ENCODE results near the gene KCNK18.

KCNK18 gene

DNA sequence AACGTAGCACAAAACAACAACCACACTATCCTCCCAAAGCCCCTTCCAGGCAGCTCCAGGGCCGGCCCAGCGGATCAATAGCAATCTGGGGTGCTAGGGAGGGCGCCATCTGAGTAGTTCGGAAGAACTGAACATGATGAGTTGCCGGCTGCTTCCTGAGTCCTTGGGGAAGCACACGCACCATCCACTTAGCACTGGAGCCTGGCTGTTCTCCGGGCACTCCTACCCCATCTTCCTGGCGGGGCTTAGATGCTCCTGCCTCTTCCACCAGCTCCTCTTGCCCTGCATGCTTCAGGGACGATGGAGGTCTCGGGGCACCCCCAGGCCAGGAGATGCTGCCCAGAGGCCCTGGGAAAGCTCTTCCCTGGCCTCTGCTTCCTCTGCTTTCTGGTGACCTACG, at the start of gene KCNK18:
Gene KCNK18, plus strand, starts transcription at position 301 of the 400 bp plus-strand sequence. Its CDS starts 0 bp downstream, at position 301.
- DNase-seq: no peak

DNA sequence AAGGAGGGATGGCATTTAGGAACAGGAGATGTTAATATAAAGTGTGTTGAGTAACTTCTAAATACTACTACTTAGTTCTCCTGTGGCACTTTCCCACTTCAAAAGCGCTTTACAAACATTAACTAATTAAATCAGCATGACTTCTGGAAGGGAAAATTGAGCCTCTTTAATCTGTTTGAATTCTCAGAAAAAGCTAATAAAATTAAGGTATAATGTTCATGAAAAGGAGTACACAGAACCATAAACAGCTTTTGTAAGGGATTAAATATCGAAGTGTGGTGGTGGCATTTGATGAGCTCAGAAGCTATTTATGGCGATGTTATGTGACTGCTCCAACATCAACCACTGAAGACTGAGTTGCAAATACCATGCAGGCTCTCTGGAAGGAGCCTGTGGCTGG, 49.0 kb upstream of the KCNK18 start:
- DNase-seq: no peak

DNA sequence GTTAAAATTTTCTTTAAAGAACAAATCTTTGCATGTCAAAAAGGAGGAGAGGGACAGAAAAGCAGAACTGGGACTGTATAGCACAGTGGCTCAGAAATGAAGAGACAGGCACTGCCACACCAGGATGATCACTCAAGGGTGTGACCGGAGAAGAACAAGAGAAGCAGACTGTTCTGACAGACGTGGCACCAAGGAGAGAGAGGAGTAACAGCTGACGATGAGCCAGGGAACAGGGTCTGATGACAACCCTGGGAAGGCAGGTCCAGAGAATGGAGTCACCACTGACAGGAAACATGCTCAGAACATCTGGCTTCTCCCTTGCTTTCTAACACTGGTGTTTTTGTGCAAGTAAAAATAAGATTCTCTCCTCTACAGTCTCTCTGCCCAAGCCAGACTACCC, 44.6 kb upstream of the KCNK18 start:
- no peak for DNase-seq

DNA sequence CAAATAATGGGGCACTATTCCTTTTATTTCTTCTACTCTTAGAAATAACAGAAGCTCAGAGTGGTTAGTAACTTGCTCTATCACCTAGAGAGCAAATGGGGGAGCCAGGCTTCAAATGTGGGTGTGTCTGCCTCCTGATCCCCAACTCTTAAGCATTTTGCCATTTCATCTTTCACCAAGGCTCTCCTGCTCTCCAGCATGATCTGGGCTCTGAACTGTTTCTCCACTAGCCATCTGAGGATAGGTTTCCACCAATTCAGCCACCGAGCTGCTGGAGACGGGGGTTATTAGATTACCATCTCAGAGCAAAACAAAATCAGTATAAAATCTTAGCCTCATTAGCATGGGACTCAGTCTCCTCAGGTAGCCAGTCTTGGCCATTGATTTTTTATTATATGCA, 39.0 kb upstream of the KCNK18 start:
- no peak for DNase-seq

DNA sequence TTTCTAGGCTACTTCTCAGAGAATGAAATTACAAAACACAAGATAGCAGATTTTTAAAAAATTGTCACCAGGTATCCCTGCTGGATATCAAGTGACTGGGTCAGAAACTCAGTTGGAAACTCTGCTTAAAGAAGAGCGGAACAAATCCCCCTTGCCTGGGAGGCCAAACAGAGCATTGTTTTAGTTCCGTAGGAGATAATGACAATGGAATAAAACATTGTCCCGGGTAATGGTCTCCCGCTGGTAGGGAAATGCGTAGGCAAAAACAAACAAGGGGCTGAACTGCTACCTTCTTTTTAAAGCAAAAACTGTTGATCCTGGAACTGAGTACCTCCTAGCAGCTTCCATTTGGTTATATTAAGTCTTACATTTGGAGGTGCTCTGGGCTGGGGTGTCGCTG, 37.9 kb upstream of the KCNK18 start:
- no peak for DNase-seq

DNA sequence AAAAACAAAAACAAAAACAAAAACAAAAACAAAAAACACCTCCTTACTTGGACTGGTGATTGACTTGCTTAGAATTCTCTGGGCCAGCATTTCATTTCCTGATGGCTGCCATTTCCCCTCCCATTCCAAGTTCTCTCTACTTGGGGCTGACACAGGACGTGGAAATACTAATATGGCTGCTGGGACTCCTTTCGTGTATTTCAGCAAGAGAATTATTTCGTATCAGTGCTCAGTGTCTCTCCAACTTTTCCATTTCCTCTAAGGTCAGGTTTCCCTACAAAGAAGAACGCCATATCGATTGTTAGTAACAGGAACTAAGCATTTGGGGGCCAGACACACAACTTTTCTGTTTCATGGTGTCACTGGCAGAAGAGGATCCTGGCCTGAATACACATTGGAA, 36.7 kb upstream of the KCNK18 start:
- no peak for DNase-seq

DNA sequence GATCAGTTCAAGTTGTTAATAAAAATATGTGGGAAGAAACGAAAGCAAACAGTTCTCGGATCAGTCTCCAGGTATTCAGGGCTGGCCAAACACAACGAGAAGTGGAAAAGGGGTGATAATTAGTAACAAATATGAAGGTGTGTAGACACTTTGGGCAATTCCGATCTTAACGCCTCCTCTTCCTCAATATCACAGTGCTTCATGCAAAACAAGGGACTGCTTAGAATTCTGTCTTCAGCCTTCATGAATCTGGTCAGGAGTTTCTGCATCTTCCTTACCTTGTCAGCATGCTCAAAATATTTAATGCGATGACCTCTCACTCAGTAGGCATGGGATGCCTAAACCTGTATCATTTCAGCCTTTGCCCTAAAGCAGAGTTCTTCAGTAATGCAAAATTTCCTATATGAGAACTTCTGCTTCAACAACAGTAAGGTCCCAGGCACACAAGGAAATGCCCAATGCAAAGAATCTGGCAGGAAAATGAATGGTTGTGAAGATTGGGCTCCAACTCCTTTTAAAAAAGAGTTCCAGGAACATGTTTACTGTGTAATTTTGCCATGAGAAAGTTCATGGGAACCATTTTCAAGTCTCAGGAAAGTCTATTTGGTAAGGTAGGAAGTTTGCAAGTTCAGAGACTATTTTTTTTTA, 35.8 kb upstream of the KCNK18 start:
- no peak for DNase-seq

DNA sequence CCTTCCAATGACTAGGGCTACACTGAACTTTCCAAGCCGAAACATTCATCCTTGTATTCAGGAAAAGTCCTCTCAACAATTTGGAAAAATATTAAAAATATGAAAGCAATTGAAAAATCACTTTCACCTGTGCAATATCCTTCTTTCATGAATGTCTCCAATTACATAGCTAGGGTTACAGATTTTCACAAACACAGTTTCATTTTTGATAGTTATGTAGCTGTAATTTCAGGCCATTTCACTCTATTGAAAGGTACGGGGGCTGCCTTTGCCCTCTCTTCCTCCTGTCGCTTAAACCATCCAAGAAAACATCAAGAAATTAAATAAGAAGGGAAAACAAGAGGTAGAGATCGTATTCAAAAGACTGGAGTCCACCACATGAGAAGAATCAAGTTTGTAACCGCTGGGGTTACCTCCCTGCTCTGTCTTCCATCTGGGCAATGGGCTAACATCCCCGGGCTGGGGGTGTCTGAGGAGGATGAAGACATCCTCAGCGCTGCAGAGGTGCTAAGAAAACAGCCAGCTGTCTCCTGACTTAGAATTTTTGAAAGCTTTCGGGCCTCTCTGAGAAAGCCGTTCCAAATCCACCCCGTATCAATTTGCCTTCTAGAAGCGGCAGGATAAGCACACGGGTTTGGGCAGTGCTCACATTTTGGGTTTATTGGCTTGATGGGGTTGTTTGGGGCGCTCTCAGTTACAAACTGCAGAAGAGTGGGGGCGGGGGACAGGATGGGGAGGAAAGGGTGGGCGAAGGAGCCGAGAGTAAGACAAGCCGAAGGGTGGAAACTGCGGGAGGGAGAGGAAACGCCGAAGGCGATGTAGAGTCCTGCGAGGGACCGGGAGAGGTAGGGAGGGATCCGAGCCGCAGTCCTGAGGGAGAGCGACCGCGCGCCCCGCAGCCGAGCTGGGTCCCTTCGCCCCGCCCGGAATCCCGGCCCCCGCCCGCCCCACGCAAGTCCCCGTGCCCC, 34.9 kb upstream of the KCNK18 start:
- DNase-seq: no peak

DNA sequence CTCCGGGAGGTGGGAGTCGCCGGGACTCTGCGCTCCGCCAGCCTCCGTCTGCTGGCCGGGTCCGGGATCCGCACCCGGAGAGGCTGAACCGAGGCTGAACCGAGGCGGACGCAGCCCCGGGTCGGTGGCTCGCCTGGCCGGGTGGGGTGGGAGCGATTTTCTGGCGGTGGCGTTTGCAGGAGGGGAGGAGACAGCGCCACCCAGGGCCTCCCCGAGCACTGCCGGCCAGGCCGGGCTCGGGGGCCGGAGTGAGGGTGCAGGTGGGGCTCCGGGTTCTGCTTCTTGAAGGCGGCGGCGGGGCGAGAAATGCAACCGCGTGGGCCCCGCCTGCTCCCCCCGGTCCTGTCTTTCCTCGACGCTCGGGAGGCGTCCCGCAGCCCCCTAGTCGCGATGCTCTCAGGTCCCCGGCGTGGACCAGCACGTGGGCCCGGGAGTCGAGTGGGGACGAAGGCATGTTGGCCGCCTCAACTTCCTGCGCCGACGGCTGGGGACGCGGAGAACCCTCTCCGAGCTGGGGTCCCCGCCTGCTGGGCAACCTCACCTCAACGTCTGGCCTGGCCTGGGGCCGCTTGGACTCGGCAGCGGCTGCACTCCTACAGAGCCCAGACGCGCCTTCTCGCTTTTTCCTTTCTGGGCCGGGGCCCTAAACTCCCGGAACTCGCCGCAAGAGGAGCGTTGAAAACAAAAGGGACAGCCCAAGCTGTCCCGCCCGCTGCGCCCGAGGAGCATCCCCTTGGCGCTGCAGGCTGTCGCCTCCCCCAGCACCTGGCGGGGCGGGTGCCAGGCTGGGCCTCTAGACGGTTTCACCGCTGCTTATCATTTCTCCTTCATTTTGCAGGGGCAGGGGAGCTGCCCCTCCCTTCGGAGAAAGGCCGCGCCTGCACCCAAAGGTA, 34.0 kb upstream of the KCNK18 start:
- DNase-seq: no peak

DNA sequence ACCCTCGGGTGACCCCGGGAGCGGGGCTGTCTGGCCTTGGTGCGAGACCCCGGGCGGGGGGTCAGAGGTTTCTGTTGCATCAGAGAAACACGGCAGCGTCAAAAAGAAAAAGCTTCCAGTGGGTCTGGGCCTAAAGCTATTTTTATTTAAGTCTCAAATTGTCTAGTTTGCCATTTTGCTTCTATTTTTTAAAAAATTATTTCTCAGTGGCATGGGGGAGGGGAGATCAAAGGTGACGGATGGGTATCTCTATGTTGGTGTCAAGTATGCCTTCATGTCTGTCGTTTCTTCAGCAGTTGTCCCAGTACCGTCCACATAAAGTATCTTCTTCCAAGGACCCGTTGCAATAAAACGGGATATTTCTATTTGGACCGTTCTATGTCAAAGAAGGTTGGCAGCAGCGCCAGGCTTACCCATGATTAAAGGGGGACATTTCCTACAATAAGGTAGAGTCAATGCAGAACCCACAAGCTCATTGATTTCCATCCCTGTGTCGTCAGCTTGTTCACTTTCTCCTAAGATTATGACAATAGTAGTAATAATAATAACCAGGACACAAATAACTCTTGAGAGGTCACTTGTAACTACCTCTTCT, 33.2 kb upstream of the KCNK18 start:
- no peak for DNase-seq

DNA sequence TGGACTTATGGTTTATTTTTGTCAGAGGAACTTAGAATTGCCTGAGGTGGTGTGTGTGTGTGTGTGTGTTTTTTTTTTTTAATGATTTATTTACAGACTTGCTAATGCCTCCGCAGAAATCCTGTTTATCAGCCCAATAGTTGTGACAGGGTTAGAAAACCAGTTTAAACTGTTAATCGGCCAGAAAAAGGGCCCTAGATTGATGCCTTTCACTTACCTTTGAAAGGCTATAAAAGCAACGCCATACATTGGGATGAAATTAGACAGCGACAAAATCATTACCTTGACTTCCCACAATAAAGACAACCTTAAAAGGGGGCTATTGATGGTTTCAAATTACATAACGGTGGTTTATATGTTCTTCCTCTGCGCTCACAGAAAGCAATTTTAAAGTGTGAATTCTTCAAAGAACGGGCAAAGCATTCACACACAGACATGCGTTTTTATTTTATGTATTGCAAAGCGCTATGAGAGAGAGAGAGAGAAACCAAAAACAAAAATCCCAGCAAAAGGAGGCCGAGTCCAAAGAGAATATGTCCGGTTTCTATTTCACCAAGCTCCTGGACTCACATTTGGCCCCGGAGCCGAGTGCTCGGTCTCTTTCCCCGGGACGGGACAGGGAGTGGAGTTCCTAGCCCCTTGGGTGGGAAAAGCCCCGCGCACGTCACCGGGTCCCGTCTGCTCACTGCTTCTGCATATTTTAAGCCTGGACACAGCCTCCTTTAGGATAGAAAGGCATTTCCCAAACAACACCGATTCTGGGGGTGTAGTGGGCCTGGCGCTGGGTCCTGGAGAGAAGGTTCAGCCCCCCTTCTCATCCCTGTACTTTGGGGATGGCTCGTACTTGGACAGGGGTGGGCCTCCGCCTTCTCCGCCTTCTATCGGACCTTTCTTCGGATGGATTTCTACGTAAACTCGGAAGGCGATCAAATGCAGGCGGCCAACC, 32.4 kb upstream of the KCNK18 start:
- no peak for DNase-seq

DNA sequence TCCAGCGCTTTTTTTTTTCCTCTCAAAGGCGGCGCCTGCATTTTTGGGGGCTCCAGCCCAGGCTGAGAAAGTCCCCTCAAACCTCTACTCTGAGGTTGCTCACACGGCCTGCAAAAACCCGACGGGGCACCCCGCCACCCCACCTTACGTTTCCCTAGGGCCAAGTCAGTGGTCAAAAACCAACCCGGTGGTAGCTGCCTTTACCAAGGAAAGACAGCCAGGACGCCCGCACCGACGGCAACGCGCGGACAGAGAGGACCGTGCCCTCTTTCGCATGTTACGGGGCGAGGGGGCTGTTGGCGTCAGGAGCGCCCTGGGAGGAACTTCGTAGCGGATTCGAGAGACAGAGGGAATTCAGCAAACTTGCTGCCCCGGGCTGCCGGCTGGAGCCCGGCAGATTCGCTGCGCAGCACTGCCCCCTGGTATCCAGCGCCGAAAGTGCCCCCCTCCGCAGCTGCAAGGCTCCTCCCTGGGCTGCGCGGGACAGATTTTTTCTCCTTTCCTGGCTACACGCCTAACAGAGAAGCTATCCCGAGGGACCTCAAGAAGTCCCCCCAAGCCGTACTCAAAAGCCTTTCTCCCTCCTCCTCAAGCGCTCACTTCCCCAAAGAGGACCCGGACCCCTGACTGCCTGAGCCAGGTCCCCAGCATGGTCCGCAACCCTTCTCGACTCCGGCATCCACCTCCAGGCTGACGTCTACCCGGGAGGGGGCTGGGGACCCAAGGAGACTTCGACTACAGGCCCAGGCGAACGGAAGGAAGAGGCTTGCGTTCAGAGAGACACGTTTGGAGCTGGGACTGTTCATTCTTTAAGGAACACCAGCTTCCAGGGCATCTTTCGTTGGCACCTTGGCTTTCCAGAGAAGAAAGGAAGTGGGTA, 31.5 kb upstream of the KCNK18 start:
- peak; percentile 37 for DNase-seq

DNA sequence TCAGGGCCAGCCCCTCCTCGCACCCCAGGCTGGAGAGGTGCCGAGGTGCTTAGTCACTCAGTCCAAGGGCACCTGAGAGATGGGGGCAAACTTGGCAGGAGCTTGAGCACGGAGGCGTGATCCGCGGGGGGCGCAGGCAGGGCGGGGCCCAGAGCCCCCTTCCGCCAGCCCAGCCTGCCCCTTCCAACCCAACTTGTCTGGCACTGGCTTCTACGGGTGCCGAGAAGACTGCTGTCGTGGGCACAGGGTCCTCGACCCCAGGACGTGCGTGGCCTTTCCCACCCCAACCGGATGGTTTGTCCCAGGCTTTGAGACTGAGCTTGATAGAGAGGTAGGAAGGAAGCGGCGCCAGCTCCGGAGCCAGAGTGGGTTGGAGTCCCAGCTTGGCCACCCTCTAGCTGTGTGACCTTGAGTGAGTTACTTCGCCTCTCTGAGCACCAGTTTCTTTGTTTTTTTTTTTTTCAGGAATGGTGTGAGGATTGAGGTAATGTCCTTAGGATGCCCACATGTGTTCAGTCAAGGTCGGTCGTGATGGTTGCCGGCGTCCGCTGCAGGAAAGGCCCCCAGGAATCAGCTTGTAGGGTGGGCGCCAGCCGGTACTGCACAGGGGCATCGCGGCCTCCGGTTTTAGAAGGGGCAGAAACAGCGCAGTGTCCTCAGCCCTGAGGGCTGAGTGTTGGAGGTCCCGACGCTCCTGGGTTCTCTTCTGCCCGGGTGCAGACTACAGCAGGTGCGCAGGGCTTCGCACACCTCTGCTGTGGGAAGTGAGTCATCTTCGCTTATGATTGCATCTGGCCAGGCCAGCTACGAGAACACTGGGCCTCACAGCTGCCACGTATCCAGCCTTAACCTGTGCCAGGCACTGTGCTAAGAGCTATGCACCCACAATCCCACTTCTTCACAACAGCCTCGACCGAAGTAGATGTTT, 30.6 kb upstream of the KCNK18 start:
- no peak for DNase-seq

DNA sequence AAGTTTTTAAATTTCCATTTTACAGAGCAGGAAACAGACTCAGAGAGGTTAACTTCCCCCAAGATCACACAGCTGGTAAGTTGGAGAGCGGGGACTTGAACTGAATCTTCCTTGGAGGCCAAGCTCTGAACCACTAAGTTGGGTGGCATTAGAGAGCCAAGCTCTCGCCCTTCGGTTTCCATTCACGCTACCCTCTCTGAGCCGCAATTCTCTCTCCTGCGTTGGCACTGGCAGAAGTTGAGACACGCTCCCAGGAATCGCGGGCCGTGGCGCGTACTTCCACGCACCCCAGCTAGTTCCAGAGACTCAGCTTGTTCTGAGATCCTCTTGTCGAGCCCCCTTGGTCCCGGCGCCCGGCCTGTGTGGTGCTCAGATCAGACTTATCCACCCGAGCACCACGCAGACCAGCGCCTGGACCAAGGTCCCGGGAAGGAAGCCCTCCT, 29.9 kb upstream of the KCNK18 start:
- no peak for DNase-seq

DNA sequence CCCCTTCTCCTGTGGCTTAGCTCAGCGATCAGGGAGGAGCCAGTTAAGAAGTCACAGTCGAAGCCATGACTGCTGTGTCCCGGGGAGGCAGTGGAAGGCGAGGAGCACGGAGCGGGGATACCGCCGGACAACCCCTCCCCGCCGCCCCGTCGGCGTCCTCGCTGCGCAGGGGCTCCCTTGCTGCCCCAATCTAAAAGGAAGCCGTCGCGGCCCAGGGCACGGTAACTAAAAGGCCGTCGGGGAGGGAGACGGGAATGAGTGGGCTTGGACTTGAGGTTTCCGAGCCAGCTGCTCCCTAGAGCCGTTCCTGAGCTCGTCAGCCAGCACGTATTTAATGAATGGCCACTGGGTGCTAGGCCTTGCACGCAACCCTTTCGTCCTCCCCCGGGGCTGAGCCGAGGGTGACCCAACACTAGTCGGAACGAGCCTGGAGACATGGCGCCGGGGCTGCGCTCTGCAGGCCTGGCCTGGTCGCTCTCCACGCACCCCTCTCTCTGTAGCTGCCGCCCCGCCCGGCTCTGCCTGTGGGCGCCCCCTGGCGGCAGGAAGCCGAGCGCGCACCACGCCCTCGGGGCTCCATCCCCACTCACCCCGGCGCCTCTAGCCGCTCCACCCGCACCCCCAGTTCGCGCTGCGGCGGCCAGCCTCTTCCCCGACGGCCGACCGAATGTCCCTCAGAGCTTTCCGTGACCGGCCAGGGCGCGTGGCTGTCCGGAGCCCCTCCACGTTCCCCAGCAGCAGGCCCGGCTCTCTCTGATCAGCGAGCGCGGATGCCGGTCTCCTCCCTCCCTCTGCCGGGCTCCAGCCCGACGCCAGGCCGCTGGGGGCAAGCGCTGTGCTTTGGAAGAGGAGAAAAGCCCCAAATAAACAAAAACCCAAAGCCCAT, 29.3 kb upstream of the KCNK18 start:
- peak; percentile 31 for DNase-seq

DNA sequence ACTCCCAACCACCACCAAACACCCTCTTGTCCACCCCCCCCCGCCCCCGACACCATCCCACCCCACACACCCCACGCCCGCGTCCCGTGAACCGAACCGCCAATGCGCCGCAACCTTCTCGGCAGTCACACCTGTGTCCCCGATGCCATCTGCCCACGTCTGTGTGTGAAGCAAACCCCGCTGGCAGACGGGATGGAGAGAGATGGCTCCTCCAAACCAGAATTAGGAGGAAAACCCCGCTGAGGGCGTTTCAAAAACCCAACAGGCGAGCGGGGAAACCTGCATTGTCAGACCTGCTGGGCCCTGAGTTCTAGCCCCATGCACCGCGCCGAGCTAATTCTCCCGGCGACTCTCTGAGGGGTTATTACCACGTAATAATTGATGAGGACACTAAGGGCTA, 28.6 kb upstream of the KCNK18 start:
- DNase-seq: no peak

DNA sequence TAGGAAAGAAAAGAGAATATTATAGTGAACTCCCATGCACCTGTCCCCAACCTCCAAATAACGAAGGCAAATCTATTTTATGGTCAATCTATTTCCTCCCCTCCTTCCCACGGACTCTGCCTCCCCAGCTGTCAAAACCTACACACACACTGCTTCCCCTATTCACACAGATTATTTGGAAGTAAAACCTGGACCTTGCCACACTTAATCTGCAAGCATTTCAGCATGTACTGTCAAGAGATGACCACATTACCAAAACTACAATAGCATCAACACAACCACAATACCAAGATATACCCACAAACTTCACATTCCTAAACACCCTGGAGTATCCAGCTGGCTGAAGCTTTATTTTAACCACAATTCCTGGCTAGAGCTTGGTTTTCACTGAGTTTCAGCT, 27.8 kb upstream of the KCNK18 start:
- DNase-seq: peak; percentile 21

DNA sequence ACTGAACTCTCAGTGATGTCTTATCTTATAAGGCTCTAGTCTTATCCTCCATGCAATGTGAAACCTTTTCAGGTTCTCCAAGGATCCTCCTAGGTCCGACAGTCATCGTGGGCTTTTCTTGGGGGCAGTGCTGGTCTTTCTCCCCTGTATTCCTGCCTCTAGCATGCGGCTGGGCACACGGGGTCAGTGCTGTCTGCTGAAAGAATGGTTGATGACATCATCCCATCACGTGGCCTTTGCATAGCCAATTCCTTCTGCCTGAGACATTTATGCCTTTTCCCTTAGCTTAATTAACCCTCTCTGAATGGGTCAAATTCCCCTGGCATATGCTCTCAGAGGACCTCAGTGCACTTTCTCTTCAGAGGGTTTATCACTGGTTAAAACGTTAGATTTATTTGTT, 27.0 kb upstream of the KCNK18 start:
- no peak for DNase-seq

Measured in fibroblast of upper back skin (primary cell).